ENCODE measurements around the gene GLOD4.

GLOD4 gene

GRCh38 chr17:823501-823902 is 41.4 kb upstream of the GLOD4 start:
- ATAC-seq (ENCODE audit: insufficient read depth, low read depth) (no peak), DNase-seq (no peak)
- H3K27me3 ChIP-seq (ENCODE audit: insufficient read depth, low read length, poor library complexity): no peaks in the 10 kb centered on the region
- H3K27ac ChIP-seq (ENCODE audit: low read length): no peak overlapping the region
- no peaks in the 10 kb centered on the region for H4K20me1 ChIP-seq (ENCODE audit: insufficient read depth, low read length)
- no peak for TF ChIP-seq EZH2 (IDR thresholded peaks at IDR 0.05; ENCODE audit: borderline replicate concordance, low read depth, low read length, severe bottlenecking)
- no peak for TF ChIP-seq CTCF (IDR thresholded peaks at IDR 0.05; ENCODE audit: borderline replicate concordance, extremely low read depth, low read length, poor library complexity, severe bottlenecking)
- no peak overlapping the region for H3K4me3 ChIP-seq (ENCODE audit: low read depth in 1 of 2, low read length in 2 of 2)
- no peak overlapping the region for H3K4me2 ChIP-seq (ENCODE audit: insufficient read depth, low read length)
- no peak overlapping the region for H2AFZ ChIP-seq (ENCODE audit: low read depth, low read length)
- H3K36me3 ChIP-seq (ENCODE audit: insufficient read depth, low read length): no peaks in the 10 kb centered on the region
- H3K9ac ChIP-seq (ENCODE audit: low read depth, low read length): no peak overlapping the region
- no peaks in the 10 kb centered on the region for H3K79me2 ChIP-seq (ENCODE audit: insufficient read depth, low read length)
- H3K9me3 ChIP-seq (ENCODE audit: insufficient read depth, low read length, severe bottlenecking): no peaks in the 10 kb centered on the region
- no peaks in the 10 kb centered on the region for H3K4me1 ChIP-seq (ENCODE audit: insufficient read depth, low read length)

GRCh38 chr17:819251-819650 is 37.2 kb upstream of the GLOD4 start:
- no peak for ATAC-seq (ENCODE audit: insufficient read depth, low read depth)
- no peak overlapping the region for H2AFZ ChIP-seq (ENCODE audit: low read depth, low read length)
- H3K4me2 ChIP-seq (ENCODE audit: insufficient read depth, low read length): no peak overlapping the region
- no peaks in the 10 kb centered on the region for H3K27me3 ChIP-seq (ENCODE audit: insufficient read depth, low read length, poor library complexity)
- no peaks in the 10 kb centered on the region for H3K4me1 ChIP-seq (ENCODE audit: insufficient read depth, low read length)
- H3K4me3 ChIP-seq (ENCODE audit: low read depth in 1 of 2, low read length in 2 of 2): no peak overlapping the region
- no peaks in the 10 kb centered on the region for H3K36me3 ChIP-seq (ENCODE audit: insufficient read depth, low read length)
- H4K20me1 ChIP-seq (ENCODE audit: insufficient read depth, low read length): no peaks in the 10 kb centered on the region; the same call in 1 of the 2 replicates
- H3K79me2 ChIP-seq (ENCODE audit: insufficient read depth, low read length): no peaks in the 10 kb centered on the region
- TF ChIP-seq CTCF (IDR thresholded peaks at IDR 0.05; ENCODE audit: borderline replicate concordance, extremely low read depth, low read length, poor library complexity, severe bottlenecking): no peak
- no peak for TF ChIP-seq EZH2 (IDR thresholded peaks at IDR 0.05; ENCODE audit: borderline replicate concordance, low read depth, low read length, severe bottlenecking)
- no peak overlapping the region for H3K9ac ChIP-seq (ENCODE audit: low read depth, low read length)
- no peaks in the 10 kb centered on the region for H3K9me3 ChIP-seq (ENCODE audit: insufficient read depth, low read length, severe bottlenecking)
- no peak overlapping the region for H3K27ac ChIP-seq (ENCODE audit: low read length)
- DNase-seq: no peak

GRCh38 chr17:814371-814770 is 32.3 kb upstream of the GLOD4 start:
- no peak overlapping the region for H3K27ac ChIP-seq (ENCODE audit: low read length)
- ATAC-seq (ENCODE audit: insufficient read depth, low read depth) (no peak), DNase-seq (no peak)
- no peaks in the 10 kb centered on the region for H3K9me3 ChIP-seq (ENCODE audit: insufficient read depth, low read length, severe bottlenecking)
- no peak overlapping the region for H3K4me3 ChIP-seq (ENCODE audit: low read depth in 1 of 2, low read length in 2 of 2)
- no peaks in the 10 kb centered on the region for H3K4me1 ChIP-seq (ENCODE audit: insufficient read depth, low read length)
- no peaks in the 10 kb centered on the region for H3K79me2 ChIP-seq (ENCODE audit: insufficient read depth, low read length)
- no peaks in the 10 kb centered on the region for H3K36me3 ChIP-seq (ENCODE audit: insufficient read depth, low read length)
- H3K9ac ChIP-seq (ENCODE audit: low read depth, low read length): no peak overlapping the region
- no peaks in the 10 kb centered on the region; the same call in none of the 2 replicates for H4K20me1 ChIP-seq (ENCODE audit: insufficient read depth, low read length)
- no peak overlapping the region for H2AFZ ChIP-seq (ENCODE audit: low read depth, low read length)
- TF ChIP-seq CTCF (IDR thresholded peaks at IDR 0.05; ENCODE audit: borderline replicate concordance, extremely low read depth, low read length, poor library complexity, severe bottlenecking): no peak
- TF ChIP-seq EZH2 (IDR thresholded peaks at IDR 0.05; ENCODE audit: borderline replicate concordance, low read depth, low read length, severe bottlenecking): no peak
- H3K27me3 ChIP-seq (ENCODE audit: insufficient read depth, low read length, poor library complexity): no peaks in the 10 kb centered on the region
- H3K4me2 ChIP-seq (ENCODE audit: insufficient read depth, low read length): no peak overlapping the region

Data from DND-41 (cell line).